ENCODE measurements around the gene GTF2A1. TPM values are rescaled to one million over a fixed set of nuclear protein-coding genes. Genes with fewer than 3 reads are reported as not detected.

The GTF2A1 gene
- total RNA-seq, 1 donor from 2014 or later: 20.1 TPM

DNA sequence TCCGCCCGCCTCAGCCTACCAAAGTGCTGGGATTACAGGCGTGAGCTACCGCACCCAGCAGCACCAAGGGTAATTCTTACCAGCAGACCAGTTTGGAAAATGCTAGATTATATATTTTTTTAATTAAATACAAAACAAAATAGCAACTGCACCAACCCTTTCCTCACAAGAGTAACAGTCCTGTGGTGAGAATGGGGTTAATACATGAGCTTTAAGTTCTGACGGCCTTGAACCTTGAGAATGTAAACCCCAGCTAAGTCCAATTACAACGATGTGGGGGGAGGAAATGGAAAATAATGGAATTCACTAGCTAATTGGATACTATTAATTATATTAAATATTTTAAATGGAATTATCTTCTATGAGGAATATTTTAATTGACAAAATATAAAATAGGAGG, 82.3 kb downstream of the GTF2A1 start:
- no peak for DNase-seq (ENCODE audit: low read depth)

DNA sequence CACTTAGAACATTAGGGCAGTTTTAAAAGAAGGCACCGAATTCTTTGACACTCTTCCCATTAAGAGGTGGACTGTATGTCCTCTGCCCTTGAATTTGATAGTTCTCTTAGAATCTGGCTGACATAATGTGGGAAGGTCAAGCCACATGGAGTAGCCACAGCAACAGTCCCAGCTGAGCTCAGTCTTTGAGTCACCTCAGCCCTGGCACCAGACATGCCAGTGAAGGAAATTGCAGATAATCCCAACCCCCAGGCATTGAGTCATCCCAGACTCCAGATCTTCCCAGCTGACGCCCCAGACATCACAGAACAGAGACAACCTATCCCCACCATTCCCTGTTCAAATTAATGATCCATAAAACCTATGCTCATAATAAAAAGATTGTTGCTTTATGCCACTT, 83.4 kb downstream of the GTF2A1 start:
- DNase-seq (ENCODE audit: low read depth): peak; percentile 96

DNA sequence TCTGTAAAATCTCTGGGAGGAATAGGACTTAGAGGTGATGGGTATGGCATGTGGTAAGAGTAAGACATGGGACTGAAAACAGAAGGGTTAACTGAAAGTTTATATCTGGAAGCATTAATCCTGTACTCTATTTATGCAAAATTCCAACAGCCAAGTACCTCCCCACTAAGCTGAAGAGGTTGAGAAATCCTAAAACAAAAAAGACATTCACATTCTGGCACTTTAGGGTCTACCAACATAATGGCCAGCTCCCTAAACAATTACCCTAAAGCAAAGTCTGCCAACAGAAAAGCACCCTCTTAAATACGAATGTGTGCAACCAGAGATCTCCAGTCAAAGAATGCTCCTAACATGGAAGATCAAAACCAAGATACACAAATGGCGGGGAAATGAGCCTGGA, 87.4 kb downstream of the GTF2A1 start:
- no peak for DNase-seq (ENCODE audit: low read depth)

DNA sequence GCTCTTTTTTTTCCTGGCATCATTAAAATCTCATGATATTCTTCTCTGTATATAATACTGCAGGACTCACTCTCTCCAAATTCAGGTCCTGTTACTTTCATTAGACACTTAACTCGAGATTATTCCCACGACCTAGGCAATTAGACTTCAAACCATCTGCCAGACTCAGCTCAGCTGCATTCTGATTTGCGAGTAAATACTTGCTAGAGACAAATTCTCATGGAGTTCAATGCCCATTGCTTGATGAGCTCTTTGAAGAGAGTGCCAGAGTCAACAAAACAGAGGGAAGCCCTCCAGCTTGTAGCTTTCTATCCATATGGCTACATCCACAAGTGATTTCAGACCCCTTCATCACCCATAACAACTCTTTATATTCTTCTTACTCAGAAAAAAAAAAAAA, 88.3 kb downstream of the GTF2A1 start:
- no peak for DNase-seq (ENCODE audit: low read depth)

DNA sequence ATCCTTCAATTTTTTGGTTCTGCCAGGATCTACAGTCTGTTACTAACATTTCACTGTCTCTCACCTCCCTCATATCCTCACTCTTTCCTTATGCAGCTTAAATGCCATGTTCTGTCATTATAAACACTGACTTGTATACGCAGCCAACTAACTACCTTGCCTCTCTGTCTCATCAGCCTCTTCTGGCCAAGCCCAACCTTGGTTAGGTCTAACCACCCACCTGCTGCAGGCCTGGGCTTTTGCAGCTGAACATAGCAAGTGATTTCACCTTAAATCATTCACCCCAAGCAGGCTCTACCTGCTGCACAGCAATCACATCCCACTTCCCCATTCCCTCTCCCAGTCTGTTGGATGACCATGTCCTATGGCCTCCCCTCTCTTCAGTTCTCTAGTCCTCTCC, 91.5 kb downstream of the GTF2A1 start:
- DNase-seq (ENCODE audit: low read depth): no peak

DNA sequence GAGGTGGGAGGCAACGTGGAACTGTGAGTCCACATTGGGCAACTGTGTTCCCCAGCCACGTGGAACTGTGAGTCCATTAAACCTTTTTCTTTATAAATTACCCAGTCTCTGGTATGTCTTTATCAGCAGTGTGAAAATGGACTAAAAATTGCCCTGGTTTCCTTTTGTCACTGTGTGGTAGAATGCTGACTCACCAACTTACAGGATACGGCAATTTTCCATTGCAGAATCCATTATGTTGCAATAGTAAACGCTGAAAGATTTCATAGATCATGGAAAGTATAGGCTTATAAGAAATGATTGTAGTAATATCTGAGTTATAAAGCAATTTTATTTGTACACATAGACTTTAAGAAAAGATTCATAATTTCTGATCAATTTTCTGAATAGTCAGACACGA, 93.0 kb downstream of the GTF2A1 start:
- peak; percentile 9 for DNase-seq (ENCODE audit: low read depth)

DNA sequence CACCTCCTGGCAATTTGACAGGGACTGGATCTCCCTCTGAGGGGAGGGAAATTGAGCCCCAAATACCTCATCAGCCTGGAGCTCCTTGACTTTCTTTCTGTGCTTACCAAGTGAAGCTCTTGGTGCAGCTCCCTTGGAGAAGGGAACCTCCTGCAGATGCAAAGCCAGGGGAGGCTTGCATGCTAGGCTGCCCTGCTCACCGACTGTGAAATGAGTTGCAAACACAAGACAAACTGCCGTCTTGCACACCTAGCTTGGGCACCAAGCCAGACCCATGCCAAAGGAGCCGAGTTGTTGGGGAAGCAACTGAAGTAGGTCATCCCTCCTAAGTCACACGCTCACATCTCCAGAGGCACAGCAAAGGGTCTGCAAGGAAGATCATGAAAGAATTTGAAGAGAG, 95.2 kb downstream of the GTF2A1 start:
- no peak for DNase-seq (ENCODE audit: low read depth)

Other genes starting within 250 kb of the GTF2A1 start
- 67.4 and 78.1 TPM in 2 replicates for gene STON2, start 179.4 kb upstream of the GTF2A1 start, total RNA-seq